Calu3 (cell line): ENCODE data around the gene PDE1C. TPM values are rescaled to one million over a fixed set of nuclear protein-coding genes. Genes with fewer than 3 reads are reported as not detected.

Source experiments
- BruUV-seq: library from RNA; stranded (reverse); fragments of 400-500 nt; replicated peaks from 2 replicates; lab custom pipeline; 2021; lab: Mats Ljungman, UMichigan
- CTCF ChIA-PET: fragments of 300-600 bp; sonication (Branson Sonifier 250); formaldehyde crosslinking; loops from one replicate; lab custom pipeline; 2022; ENCODE audit warnings: antibody characterized with exemption; lab: Charles Lee
- DNase-seq: peaks from one replicate; pipeline ENCODE4 v3.0.0; 2022
- H3K27ac Mint-ChIP-seq: one replicate; pipeline ENCODE4 v1.8.0; 2022; ENCODE audit warnings: mixed read lengths; ENCODE audit not compliant: unreplicated experiment
- H3K27me3 Mint-ChIP-seq: one replicate; pipeline ENCODE4 v1.8.0; 2022; ENCODE audit warnings: mixed read lengths; ENCODE audit not compliant: unreplicated experiment
- H3K36me3 Mint-ChIP-seq: one replicate; pipeline ENCODE4 v1.8.0; 2022; ENCODE audit warnings: mild to moderate bottlenecking, moderate library complexity, mixed read lengths; ENCODE audit not compliant: insufficient read depth, unreplicated experiment
- H3K4me1 Mint-ChIP-seq: one replicate; pipeline ENCODE4 v1.8.0; 2022; ENCODE audit warnings: mild to moderate bottlenecking, low read depth, mixed read lengths; ENCODE audit not compliant: unreplicated experiment
- H3K4me3 Mint-ChIP-seq: one replicate; pipeline ENCODE4 v1.8.0; 2022; ENCODE audit warnings: mild to moderate bottlenecking, low read depth, moderate library complexity, mixed read lengths; ENCODE audit not compliant: unreplicated experiment
- H3K9me3 Mint-ChIP-seq: one replicate; pipeline ENCODE4 v1.8.0; 2022; ENCODE audit warnings: low read depth, mixed read lengths; ENCODE audit not compliant: unreplicated experiment
- intact Hi-C: fragments of 100-400 bp; cut with micrococcal nuclease; formaldehyde crosslinking; loops from one replicate; pipeline ENCODE4 v1.10.0; 2022; ENCODE audit not compliant: unreplicated experiment
- total RNA-seq: library from RNA; stranded (reverse); gene quantifications from 2 replicates; pipeline ENCODE4 v1.2.3, GENCODE V29; 2022
- TF ChIP-seq, protein P1 (sequence below): fragments of 200-600 bp; IDR thresholded peaks from one replicate; pipeline ENCODE4 v1.8.0; 2022; ENCODE audit warnings: antibody characterized with exemption; ENCODE audit not compliant: unreplicated experiment

The PDE1C gene
- total RNA-seq, 1 experiment from 2014 or later = 34.0 TPM

DNA sequence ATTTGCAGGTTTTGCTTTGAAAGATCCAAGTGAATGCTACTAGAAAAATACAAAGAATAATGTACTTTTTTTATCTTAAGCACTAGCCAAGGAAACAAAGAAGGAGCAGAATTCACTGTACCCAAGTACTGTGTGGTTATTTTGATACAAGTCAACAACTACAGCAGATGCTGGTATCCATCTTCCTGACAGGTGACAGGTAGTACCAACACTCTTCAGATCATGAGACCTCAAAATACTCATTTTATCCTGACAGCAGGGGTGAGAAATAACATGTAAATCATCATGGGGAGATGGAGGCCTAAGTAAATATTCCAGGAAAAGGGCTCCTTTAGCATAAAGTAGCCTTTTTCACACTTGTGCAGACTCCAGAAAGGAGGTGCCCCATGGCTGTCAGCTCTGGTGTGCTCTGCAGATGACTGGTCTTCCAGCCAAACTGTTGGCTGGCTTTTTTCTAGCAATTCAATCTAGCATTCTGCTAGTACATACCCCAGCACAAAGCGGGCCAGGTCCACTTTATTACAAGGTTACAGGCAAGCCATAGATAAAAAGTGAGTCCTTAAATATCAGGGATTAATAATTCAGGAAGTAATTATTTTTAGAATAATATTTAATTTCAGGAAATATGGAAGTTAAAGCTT, 90.4 kb downstream of the PDE1C start:
- Mint-ChIP-seq H3K4me3 (no peak overlapping the region), H3K36me3 (no peaks in the 10 kb centered on the region), H3K9me3 (peaks cover 5% of the 10 kb centered on the region), H3K27me3 (no peaks in the 10 kb centered on the region), H3K27ac (no peak overlapping the region), H3K4me1 (peaks cover 14% of the 10 kb centered on the region)
- no TSS peak for BruUV-seq
- CTCF ChIA-PET = no interaction called here
- TF ChIP-seq, protein P1, sequence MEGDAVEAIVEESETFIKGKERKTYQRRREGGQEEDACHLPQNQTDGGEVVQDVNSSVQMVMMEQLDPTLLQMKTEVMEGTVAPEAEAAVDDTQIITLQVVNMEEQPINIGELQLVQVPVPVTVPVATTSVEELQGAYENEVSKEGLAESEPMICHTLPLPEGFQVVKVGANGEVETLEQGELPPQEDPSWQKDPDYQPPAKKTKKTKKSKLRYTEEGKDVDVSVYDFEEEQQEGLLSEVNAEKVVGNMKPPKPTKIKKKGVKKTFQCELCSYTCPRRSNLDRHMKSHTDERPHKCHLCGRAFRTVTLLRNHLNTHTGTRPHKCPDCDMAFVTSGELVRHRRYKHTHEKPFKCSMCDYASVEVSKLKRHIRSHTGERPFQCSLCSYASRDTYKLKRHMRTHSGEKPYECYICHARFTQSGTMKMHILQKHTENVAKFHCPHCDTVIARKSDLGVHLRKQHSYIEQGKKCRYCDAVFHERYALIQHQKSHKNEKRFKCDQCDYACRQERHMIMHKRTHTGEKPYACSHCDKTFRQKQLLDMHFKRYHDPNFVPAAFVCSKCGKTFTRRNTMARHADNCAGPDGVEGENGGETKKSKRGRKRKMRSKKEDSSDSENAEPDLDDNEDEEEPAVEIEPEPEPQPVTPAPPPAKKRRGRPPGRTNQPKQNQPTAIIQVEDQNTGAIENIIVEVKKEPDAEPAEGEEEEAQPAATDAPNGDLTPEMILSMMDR = no peak
- DNase-seq = no peak
- intact Hi-C loops = no loop called here

GRCh38 chr7:31975546-31975945, 94.7 kb downstream of the PDE1C start:
- Mint-ChIP-seq H3K27ac (no peak overlapping the region), H3K27me3 (no peaks in the 10 kb centered on the region), H3K4me1 (peaks cover 13% of the 10 kb centered on the region), H3K4me3 (no peak overlapping the region), H3K9me3 (peaks cover 5% of the 10 kb centered on the region), H3K36me3 (no peaks in the 10 kb centered on the region)
- DNase-seq = no peak
- no TSS peak for BruUV-seq
- TF ChIP-seq, protein P1 = no peak
- intact Hi-C loops = no loop called here
- CTCF ChIA-PET = no interaction called here

- TF ChIP-seq, protein P1 = no peak
- no peak for DNase-seq
- Mint-ChIP-seq H3K27me3 (no peaks in the 10 kb centered on the region), H3K9me3 (peaks cover 5% of the 10 kb centered on the region), H3K36me3 (no peaks in the 10 kb centered on the region), H3K4me1 (peaks cover 13% of the 10 kb centered on the region), H3K27ac (no peak overlapping the region), H3K4me3 (no peak overlapping the region)
- intact Hi-C loops = no loop called here
- BruUV-seq = no TSS peak
- CTCF ChIA-PET = interaction anchor here (1.0 kb wide), 1 partner anchor 87 kb away, joined by 4 read pairs; no protein-coding TSS in a partner anchor
Observed at GRCh38 chr7:31974351-31974750, 95.9 kb downstream of the PDE1C start.

DNA sequence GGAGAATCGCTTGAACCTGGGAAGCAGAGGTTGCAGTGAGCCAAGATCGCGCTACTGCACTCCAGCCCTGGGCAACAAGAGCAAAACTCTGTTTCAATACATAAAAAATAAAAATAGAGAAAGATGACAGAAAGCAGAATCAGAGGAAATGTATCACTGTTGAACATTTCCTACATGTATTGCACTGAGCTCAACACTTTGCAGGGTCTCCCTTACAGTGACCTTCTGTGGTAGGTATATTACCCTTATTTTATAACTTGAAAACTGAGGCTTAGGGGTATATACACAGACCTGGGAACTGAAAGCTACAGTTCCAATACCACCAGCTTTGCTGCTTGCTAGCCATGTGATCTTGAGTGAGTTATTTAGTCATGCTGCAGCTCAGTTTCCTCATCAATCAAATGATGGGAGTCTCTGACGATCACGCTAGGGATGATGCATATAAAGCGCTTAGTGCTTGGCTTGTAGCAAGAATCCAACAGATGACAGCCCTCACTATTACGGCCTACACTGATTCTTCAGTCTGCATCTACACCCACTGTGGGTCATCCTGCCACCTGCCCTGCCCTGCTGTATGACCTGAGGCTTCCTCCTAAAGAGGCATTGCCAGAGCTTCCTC, 99.0 kb downstream of the PDE1C start:
- Mint-ChIP-seq H3K27ac (no peak overlapping the region), H3K27me3 (no peaks in the 10 kb centered on the region), H3K4me1 (peaks cover 24% of the 10 kb centered on the region), H3K9me3 (peaks cover 8% of the 10 kb centered on the region), H3K4me3 (no peak overlapping the region), H3K36me3 (no peaks in the 10 kb centered on the region)
- TF ChIP-seq, protein P1 = no peak
- DNase-seq = no peak
- BruUV-seq = no TSS peak
- intact Hi-C loops = no loop called here
- CTCF ChIA-PET = no interaction called here
